AG04450 (cell line): Measurements from ENCODE around the gene BCAS1. TPM values are rescaled to one million over a fixed set of nuclear protein-coding genes. Genes with fewer than 3 reads are reported as not detected.

ENCODE experiments used
- CTCF ChIA-PET: fragments of 300-600, 350-600 bp; formaldehyde crosslinking; extraction: SDS; loops from one replicate; lab custom pipeline; 2022; ENCODE audit warnings: antibody characterized with exemption, inconsistent platforms; lab: Charles Lee
- POLR2A ChIA-PET: fragments of 350-600 bp; formaldehyde crosslinking; extraction: SDS; loops from one replicate; lab custom pipeline; 2021; ENCODE audit warnings: antibody characterized with exemption, inconsistent platforms; lab: Yijun Ruan, JAX
- DNase-seq: peaks from one replicate; pipeline ENCODE4 v3.0.0-alpha.2; 2011; ENCODE audit warnings: low read depth, low spot score
- H3K27ac ChIP-seq: one replicate; pipeline ENCODE4 v1.5.1; 2012; ENCODE audit warnings: low read depth, low read length, control low read depth
- H3K27me3 ChIP-seq: one replicate; pipeline ENCODE4 v1.6.0; 2012; ENCODE audit warnings: low read length; ENCODE audit not compliant: control insufficient read depth, insufficient read depth
- H3K4me3 ChIP-seq: 2 replicates; pipeline ENCODE4 v1.5.1; 2011; ENCODE audit warnings: mild to moderate bottlenecking, low read depth, low read length, control low read depth
- H3K9me3 ChIP-seq: 2 replicates; pipeline ENCODE4 v1.5.1; 2012; ENCODE audit warnings: low read length; ENCODE audit not compliant: control insufficient read depth, insufficient read depth
- polyA plus RNA-seq: library from polyadenylated mRNA; depleted of rRNA; stranded (reverse); fragments of >200 nt; gene quantifications from 2 replicates; pipeline ENCODE4 v1.2.3, GENCODE V29; 2011
- TF ChIP-seq, protein P1 (sequence below): IDR thresholded peaks from 2 replicates; pipeline ENCODE4 v1.5.1; 2011; ENCODE audit warnings: low read depth, low read length, control low read depth, inconsistent platforms

The BCAS1 gene
- polyA plus RNA-seq, 1 experiment: not detected

DNA sequence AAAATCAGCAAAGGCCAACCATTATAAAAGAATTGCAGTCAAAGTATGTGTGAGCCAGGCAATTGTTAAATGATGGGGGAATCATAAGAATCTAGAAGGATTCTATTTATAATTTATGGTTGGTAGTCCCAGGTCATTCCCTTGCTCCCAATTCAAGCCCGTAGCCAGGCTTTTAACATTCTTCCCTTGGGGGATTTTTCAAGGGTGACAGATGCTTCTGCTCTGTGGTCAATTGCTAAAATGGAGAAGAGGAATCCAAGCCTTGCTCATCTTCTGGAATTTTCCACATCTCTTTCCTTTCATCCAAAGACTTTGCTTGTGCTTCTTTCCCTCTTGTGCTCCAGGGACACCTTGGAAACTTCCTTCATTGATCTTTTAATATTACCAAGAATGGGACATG is 18.0 kb upstream of the BCAS1 start:
- ChIA-PET CTCF (interaction anchor here (0.6 to 22.6 kb wide), 3 partner anchors 42 to 113 kb away, joined by 3 to 951 read pairs (median 3); partner anchors contain the start of gene PFDN4), POLR2A (no interaction called here)
- H3K27ac ChIP-seq: no peak overlapping the region

DNA sequence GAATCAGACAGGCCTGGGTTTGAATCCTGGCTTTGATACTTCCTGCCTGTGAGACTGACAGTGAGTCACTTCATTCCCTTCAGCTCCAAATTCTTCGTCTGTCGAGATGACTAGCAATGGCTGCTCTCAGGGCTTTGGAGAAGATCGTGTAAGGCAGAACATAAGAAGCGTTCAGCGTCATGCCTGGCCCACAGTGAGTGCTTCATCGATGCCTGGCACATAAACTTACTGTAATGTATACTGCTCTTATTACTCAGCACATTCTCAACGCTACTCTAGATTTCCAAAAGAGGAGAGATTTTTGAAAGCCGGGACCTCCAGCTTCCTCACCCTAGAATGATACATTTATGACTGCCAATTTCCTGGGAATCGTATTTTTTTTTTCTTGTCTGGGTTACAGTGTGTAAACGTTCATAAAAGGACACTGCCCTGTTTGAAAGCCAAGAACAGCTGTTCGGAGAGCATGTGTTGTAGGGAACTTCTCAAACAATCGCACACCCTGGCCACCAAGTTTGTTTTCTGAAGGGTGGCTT is 16.2 kb upstream of the BCAS1 start:
- no peak overlapping the region for H3K4me3 ChIP-seq
- peak; percentile 4 for DNase-seq
- peaks cover 2% of the 10 kb centered on the region for H3K27me3 ChIP-seq
- H3K9me3 ChIP-seq: no peaks in the 10 kb centered on the region
- TF ChIP-seq, protein P1, sequence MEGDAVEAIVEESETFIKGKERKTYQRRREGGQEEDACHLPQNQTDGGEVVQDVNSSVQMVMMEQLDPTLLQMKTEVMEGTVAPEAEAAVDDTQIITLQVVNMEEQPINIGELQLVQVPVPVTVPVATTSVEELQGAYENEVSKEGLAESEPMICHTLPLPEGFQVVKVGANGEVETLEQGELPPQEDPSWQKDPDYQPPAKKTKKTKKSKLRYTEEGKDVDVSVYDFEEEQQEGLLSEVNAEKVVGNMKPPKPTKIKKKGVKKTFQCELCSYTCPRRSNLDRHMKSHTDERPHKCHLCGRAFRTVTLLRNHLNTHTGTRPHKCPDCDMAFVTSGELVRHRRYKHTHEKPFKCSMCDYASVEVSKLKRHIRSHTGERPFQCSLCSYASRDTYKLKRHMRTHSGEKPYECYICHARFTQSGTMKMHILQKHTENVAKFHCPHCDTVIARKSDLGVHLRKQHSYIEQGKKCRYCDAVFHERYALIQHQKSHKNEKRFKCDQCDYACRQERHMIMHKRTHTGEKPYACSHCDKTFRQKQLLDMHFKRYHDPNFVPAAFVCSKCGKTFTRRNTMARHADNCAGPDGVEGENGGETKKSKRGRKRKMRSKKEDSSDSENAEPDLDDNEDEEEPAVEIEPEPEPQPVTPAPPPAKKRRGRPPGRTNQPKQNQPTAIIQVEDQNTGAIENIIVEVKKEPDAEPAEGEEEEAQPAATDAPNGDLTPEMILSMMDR: no peak
- ChIA-PET POLR2A (no interaction called here), CTCF (interaction anchor here (0.5 to 1.8 kb wide), 4 partner anchors 10 to 1187 kb away, joined by 3 to 13 read pairs (median 6); partner anchors contain the start of gene PFDN4)
- no peak overlapping the region for H3K27ac ChIP-seq

More for the DNA sequence above, 18.0 kb upstream of the BCAS1 start:
- Histone ChIP-seq H3K4me3 (no peak overlapping the region), H3K27me3 (peaks cover 2% of the 10 kb centered on the region), H3K9me3 (no peaks in the 10 kb centered on the region)
- TF ChIP-seq, protein P1: no peak
- no peak for DNase-seq

DNA sequence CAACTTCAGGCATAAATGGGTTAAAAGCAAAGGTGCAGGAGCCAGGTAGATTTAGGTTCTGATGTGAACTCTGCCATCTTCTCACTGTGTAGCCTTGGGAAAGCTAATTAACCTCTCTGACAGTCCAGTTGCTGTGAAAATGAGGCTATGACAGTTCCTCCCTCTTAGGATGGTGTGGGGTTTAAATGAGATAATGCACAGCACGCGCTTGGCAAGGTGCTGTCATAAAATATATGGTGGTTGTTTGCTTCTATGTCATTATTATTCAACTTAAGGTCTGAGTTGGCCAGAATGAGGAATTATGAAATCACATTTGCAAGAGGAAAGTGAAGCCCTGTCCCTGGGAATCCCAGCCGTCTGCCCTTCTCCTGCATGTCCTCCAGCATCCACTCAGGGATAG is 15.5 kb upstream of the BCAS1 start:
- Histone ChIP-seq H3K4me3 (no peak overlapping the region), H3K27ac (no peak overlapping the region), H3K9me3 (no peaks in the 10 kb centered on the region), H3K27me3 (peaks cover under 1% of the 10 kb centered on the region)
- POLR2A ChIA-PET: no interaction called here
- DNase-seq: no peak
- CTCF ChIA-PET: interaction anchor here (1.5 to 1.8 kb wide), 2 partner anchors 11 to 122 kb away, joined by 3 to 13 read pairs; partner anchors contain the start of gene PFDN4
- TF ChIP-seq, protein P1: no peak

DNA sequence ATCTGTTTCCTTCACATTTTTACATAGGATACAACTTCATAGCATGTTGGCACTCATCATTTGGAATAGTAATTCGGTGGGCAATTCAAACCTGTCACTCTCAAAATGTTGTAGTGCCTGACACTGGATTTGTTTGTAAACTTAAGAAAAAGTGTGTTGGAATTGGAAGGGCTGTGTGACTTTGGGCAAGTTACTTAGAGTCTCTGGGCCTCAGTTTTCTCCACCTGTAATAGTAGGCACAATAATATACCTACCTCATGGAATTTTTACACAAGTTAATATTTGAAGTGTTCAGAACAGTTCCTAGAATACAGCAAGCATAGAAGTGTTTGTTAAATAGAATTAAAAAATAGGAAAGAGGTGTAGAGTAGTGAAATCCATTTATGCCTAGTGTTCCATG is 15.0 kb upstream of the BCAS1 start:
- TF ChIP-seq, protein P1: no peak
- CTCF ChIA-PET: interaction anchor here (1.5 kb wide), 1 partner anchor 123 kb away, joined by 3 read pairs; the partner anchor contains the start of gene PFDN4
- Histone ChIP-seq H3K9me3 (no peaks in the 10 kb centered on the region), H3K27me3 (no peaks in the 10 kb centered on the region), H3K27ac (no peak overlapping the region), H3K4me3 (no peak overlapping the region)
- POLR2A ChIA-PET: no interaction called here
- no peak for DNase-seq

DNA sequence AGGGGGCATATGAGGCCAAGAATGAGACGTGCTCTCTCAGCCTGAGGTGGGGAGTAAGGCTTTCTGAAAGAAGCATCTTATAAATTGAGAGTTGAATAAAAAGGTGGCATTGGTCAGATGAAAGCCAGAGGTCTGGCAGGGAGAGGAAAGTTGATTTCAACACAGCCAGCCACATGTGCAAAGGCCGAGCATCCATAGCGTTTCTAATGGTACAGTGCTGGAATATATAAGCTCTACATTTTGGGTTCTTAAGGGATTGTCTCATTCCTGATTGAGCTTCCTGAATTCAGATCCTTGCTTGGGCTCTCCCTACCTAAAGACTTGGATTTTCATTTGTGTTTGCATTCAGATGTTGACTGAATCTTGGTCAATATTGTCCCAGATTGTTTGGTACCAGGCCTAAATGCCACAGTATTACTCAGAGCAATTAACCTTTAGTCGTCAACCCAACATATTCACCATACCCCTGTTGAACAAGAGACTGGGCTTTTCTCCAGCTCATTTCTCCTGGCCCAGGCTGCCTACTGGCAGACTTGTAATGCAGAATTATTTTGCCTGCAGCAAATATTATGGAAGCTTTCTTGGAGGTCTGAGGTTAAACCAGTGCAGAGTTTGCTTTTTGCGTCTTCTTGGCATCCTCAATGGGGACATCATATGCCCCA is 14.5 kb upstream of the BCAS1 start:
- Histone ChIP-seq H3K4me3 (no peak overlapping the region), H3K27ac (no peak overlapping the region), H3K27me3 (no peaks in the 10 kb centered on the region), H3K9me3 (no peaks in the 10 kb centered on the region)
- no peak for DNase-seq
- ChIA-PET CTCF (no interaction called here), POLR2A (no interaction called here)
- TF ChIP-seq, protein P1: no peak
